ENCODE results near the gene PELI1. TPM values are rescaled to one million over a fixed set of nuclear protein-coding genes. Genes with fewer than 3 reads are reported as not detected.

PELI1 gene
- total RNA-seq, 1 donor from 2014 or later, result 34.1 TPM

- Histone ChIP-seq H3K9me3 (no peaks in the 10 kb centered on the region), H3K4me1 (peaks cover 81% of the 10 kb centered on the region), H3K27ac (peak overlapping the region; percentile 56), H3K36me3 (no peaks in the 10 kb centered on the region), H3K27me3 (ENCODE audit: low read depth) (no peaks in the 10 kb centered on the region), H3K4me3 (no peak overlapping the region)
- intact Hi-C loops (cut with DNase I), result no loop called here
- peak; percentile 29 to 64 for ATAC-seq
- TF ChIP-seq, protein P1, sequence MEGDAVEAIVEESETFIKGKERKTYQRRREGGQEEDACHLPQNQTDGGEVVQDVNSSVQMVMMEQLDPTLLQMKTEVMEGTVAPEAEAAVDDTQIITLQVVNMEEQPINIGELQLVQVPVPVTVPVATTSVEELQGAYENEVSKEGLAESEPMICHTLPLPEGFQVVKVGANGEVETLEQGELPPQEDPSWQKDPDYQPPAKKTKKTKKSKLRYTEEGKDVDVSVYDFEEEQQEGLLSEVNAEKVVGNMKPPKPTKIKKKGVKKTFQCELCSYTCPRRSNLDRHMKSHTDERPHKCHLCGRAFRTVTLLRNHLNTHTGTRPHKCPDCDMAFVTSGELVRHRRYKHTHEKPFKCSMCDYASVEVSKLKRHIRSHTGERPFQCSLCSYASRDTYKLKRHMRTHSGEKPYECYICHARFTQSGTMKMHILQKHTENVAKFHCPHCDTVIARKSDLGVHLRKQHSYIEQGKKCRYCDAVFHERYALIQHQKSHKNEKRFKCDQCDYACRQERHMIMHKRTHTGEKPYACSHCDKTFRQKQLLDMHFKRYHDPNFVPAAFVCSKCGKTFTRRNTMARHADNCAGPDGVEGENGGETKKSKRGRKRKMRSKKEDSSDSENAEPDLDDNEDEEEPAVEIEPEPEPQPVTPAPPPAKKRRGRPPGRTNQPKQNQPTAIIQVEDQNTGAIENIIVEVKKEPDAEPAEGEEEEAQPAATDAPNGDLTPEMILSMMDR (IDR thresholded peaks at IDR 0.05), result no peak
- DNase-seq, result no peak
Observed at GRCh38 chr2:64114063-64114911, 29.9 kb downstream of the PELI1 start.

DNA sequence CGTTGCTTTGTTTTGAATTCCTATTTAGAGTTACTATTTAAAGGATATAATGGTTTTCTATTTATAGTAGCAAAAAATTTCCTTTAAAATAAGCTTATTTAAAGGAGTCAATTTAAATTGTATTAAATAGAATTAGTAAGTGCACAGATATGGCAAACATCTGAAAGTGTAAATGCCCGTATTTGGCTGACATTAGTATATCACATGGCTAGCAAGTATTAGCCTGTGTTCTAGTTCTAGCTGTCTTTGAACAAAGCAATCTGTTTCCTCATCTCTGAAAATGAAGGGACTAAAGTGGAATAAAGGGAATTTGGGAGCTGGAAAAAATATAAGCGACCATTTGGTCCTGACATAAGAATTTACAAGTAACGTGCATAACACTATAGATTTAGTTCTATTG, 32.2 kb downstream of the PELI1 start:
- no peak overlapping the region for H3K27ac ChIP-seq
- no peak overlapping the region for H3K4me3 ChIP-seq
- DNase-seq, result no peak
- peaks cover 65% of the 10 kb centered on the region for H3K4me1 ChIP-seq
- no peaks in the 10 kb centered on the region for H3K9me3 ChIP-seq
- TF ChIP-seq, protein P1 (IDR thresholded peaks at IDR 0.05), result no peak
- no peaks in the 10 kb centered on the region for H3K27me3 ChIP-seq (ENCODE audit: low read depth)
- peaks cover 12% of the 10 kb centered on the region for H3K36me3 ChIP-seq
- intact Hi-C loops (cut with DNase I), result no loop called here
- ATAC-seq, result no peak

DNA sequence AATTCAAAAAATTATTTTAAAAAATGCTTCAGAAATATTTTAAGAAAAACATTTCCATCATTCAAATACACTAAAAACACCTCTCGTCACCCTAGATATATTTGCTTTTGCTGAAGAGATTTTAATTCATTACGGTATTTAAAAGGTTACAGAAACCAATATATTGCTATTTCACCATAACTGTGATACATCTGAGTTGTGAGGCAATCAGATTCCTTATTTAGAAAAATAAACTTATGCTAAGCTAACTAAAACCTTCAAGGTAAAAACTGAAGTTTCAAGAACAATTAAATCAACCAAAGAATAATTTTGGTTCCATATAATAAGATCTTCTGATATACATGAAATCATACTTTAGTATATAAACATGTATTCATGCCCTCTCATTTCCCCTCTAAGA, 32.8 kb downstream of the PELI1 start:
- Histone ChIP-seq H3K27me3 (ENCODE audit: low read depth) (no peaks in the 10 kb centered on the region), H3K4me3 (no peak overlapping the region), H3K9me3 (no peaks in the 10 kb centered on the region), H3K36me3 (peaks cover 18% of the 10 kb centered on the region), H3K27ac (no peak overlapping the region), H3K4me1 (peaks cover 61% of the 10 kb centered on the region)
- intact Hi-C loops (cut with DNase I), result no loop called here
- ATAC-seq (no peak), DNase-seq (no peak)
- TF ChIP-seq, protein P1 (IDR thresholded peaks at IDR 0.05), result no peak

GRCh38 chr2:64108666-64109241, 35.5 kb downstream of the PELI1 start:
- intact Hi-C loops (cut with DNase I), result no loop called here
- peaks cover 37% of the 10 kb centered on the region for H3K36me3 ChIP-seq
- no peaks in the 10 kb centered on the region for H3K9me3 ChIP-seq
- H3K27ac ChIP-seq, result no peak overlapping the region
- DNase-seq (no peak), ATAC-seq (no peak)
- H3K4me3 ChIP-seq, result no peak overlapping the region
- H3K4me1 ChIP-seq, result peaks cover 49% of the 10 kb centered on the region
- TF ChIP-seq, protein P1 (IDR thresholded peaks at IDR 0.05), result no peak
- H3K27me3 ChIP-seq (ENCODE audit: low read depth), result no peaks in the 10 kb centered on the region

DNA sequence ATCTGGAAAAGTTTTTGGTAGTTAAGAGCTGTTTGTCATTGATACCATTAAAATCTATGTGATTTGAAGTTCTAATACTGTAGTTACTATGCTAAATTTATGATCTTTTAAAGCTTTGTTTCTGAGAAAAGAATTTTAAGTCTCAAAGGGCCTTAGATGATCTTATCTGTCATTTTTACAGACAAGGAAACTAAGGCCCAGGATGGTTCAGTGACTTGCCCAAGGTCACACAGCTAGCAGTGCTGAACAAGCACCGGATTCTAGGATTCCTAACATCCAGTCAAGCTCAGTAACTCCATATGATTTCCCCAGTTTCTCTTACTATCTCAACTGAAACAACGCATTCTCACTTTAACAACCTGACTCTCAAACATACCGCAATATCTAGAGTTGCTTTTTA, 37.7 kb downstream of the PELI1 start:
- Histone ChIP-seq H3K4me3 (no peak overlapping the region), H3K27ac (no peak overlapping the region)
- no peak for ATAC-seq

More for the DNA sequence above, 37.7 kb downstream of the PELI1 start:
- Histone ChIP-seq H3K36me3 (peaks cover 42% of the 10 kb centered on the region), H3K9me3 (no peaks in the 10 kb centered on the region), H3K4me1 (peaks cover 28% of the 10 kb centered on the region), H3K27me3 (ENCODE audit: low read depth) (no peaks in the 10 kb centered on the region)
- TF ChIP-seq, protein P1 (IDR thresholded peaks at IDR 0.05), result no peak
- intact Hi-C loops (cut with DNase I), result no loop called here
- DNase-seq, result no peak
